CD4-positive, alpha-beta T cell treated with Interleukin-17A for 4 hours (primary cell): Measurements from ENCODE around the gene CEP76.
"Not testable (repeated sequence)": the region's sequence is repeated elsewhere in the genome, so short reads cannot be mapped to it uniquely, and the experiment has no call there.

Experiments used
- DNase-seq: peaks from one replicate; pipeline ENCODE4 v3.0.0-alpha.2; 2020; ENCODE audit warnings: mixed read lengths

CEP76 gene

GRCh38 chr18:12703096-12703567 is 609 bp upstream of the CEP76 start:
- DNase-seq = no peak

GRCh38 chr18:12701161-12701560 is 1.4 kb downstream of the CEP76 start:
- no peak for DNase-seq

- DNase-seq = no peak
Observed at GRCh38 chr18:12699747-12700146, 2.8 kb downstream of the CEP76 start.

- no peak for DNase-seq
Observed at GRCh38 chr18:12694032-12694431, 8.5 kb downstream of the CEP76 start.

- no peak for DNase-seq
Observed at GRCh38 chr18:12692206-12692605, 10.3 kb downstream of the CEP76 start.

GRCh38 chr18:12689256-12689850 is 13.2 kb downstream of the CEP76 start:
- DNase-seq = no peak

- no peak for DNase-seq
Observed at GRCh38 chr18:12686100-12686499, 16.4 kb downstream of the CEP76 start.

GRCh38 chr18:12679183-12679786 is 23.2 kb downstream of the CEP76 start:
- peak; percentile 20 for DNase-seq

GRCh38 chr18:12668041-12668440 is 34.5 kb downstream of the CEP76 start:
- DNase-seq = no peak

- peak; percentile 42 for DNase-seq
Observed at GRCh38 chr18:12659904-12660605, 42.5 kb downstream of the CEP76 start.

GRCh38 chr18:12658426-12659138 is 43.9 kb downstream of the CEP76 start:
- DNase-seq = peak; percentile 46

GRCh38 chr18:12657684-12658425 is 44.7 kb downstream of the CEP76 start, which contains the start of gene SPIRE1:
Gene SPIRE1 (minus strand): TSS chr18:12658107. CDS start chr18:12657866, 241 bp downstream.
- peak; percentile 62 for DNase-seq

GRCh38 chr18:12656938-12657683 is 45.4 kb downstream of the CEP76 start:
- DNase-seq = peak; percentile 37

GRCh38 chr18:12656605-12656937 is 46.0 kb downstream of the CEP76 start:
- no peak for DNase-seq

GRCh38 chr18:12654971-12655370 is 47.6 kb downstream of the CEP76 start:
- DNase-seq = no peak

GRCh38 chr18:12652861-12653401 is 49.6 kb downstream of the CEP76 start:
- no peak for DNase-seq

- no peak for DNase-seq
Observed at GRCh38 chr18:12651651-12652050, 50.9 kb downstream of the CEP76 start.

- DNase-seq = no peak
Observed at GRCh38 chr18:12647773-12648172, 54.8 kb downstream of the CEP76 start.

- no peak for DNase-seq
Observed at GRCh38 chr18:12645751-12646203, 56.7 kb downstream of the CEP76 start.

GRCh38 chr18:12645254-12645653 is 57.3 kb downstream of the CEP76 start:
- no peak for DNase-seq

GRCh38 chr18:12643756-12644155 is 58.8 kb downstream of the CEP76 start:
- not testable (repeated sequence) for DNase-seq

GRCh38 chr18:12640881-12641200 is 61.7 kb downstream of the CEP76 start:
- no peak for DNase-seq
